ENCODE results near the gene TSPO. TPM values are rescaled to one million over a fixed set of nuclear protein-coding genes. Genes with fewer than 3 reads are reported as not detected.
"Not testable (repeated sequence)": the region's sequence is repeated elsewhere in the genome, so short reads cannot be mapped to it uniquely, and the experiment has no call there.

The TSPO gene
- 100 to 1,000 TPM in 7 of 9 donors, 10 to 100 TPM in 2; 69.0 to 335 (median 112) TPM for total RNA-seq
- 100 to 1,000 TPM; 218 TPM for polyA plus RNA-seq
- long read RNA-seq, donor 1, transcript TSPO-202 (4 exons, 881 nt) = major isoform, 107 of 161 reads
- long read RNA-seq, donor 1, partial matches to known transcripts = 52 of 161 reads
- long read RNA-seq, donor 1, other reads (novel, unspliced or antisense) = 2 of 161 reads
- long read RNA-seq, donor 2, transcript TSPO-202 (4 exons, 881 nt) = major isoform, 99 of 113 reads
- long read RNA-seq, donor 2, partial matches to known transcripts = 12 of 113 reads
- long read RNA-seq, donor 2, other reads (novel, unspliced or antisense) = 2 of 113 reads
- long read RNA-seq, donor 3, transcript TSPO-202 (4 exons, 881 nt) = major isoform, 63 of 104 reads
- long read RNA-seq, donor 3, partial matches to known transcripts = 38 of 104 reads
- long read RNA-seq, donor 3, other reads (novel, unspliced or antisense) = 1 of 104 reads

GRCh38 chr22:43151251-43152002 is at the start of gene TSPO:
Gene TSPO (plus strand): TSS chr22:43151559. CDS start chr22:43159239, 7,680 bp downstream.
- peak; percentile 80 to 93 (median 87) for DNase-seq
- H3K27ac ChIP-seq = peak within 1 kb of the TSS; percentile 73 to 96 (median 88)
- peaks cover 0 to 8% (median 0%) of the 10 kb centered on the region in 9 donors for H3K36me3 ChIP-seq
- H3K27me3 ChIP-seq = no peaks in the 10 kb centered on the region
- intact Hi-C loops (cut with DNase I) = no loop called here
- peak within 1 kb of the TSS; percentile 27 to 98 (median 90) for H3K4me3 ChIP-seq
- H3K4me1 ChIP-seq = peaks cover 0 to 64% (median 23%) of the 10 kb centered on the region in 12 donors
- 1 to 2% (median 1%) methylated on average over 23 to 75 of the region's 75 CpGs for WGBS, 4 donors
- no peaks in the 10 kb centered on the region for H3K9me3 ChIP-seq
- ATAC-seq = peak; percentile 47 to 88 (median 82)
- no peak for TF ChIP-seq CTCF (IDR thresholded peaks at IDR 0.05)
- peak in 1 of 2 donors; percentile 76 for TF ChIP-seq POLR2A (IDR thresholded peaks at IDR 0.05)

GRCh38 chr22:43104056-43104625 is 47.2 kb upstream of the TSPO start:
- H3K27me3 ChIP-seq; ATAC-seq; H3K4me3 ChIP-seq; intact Hi-C loops (cut with DNase I); H3K9me3 ChIP-seq; H3K36me3 ChIP-seq: not testable (repeated sequence)
- peak in 1 of 5 donors; percentile 55 for DNase-seq
- peaks cover 0 to 25% (median 4%) of the 10 kb centered on the region in 12 donors for H3K4me1 ChIP-seq
- WGBS, 4 donors = 45 to 56% (median 50%) methylated on average over 15 of the region's 15 CpGs
- peak overlapping the region in 2 of 12 donors; percentile 22 to 42 for H3K27ac ChIP-seq

- ATAC-seq; DNase-seq; H3K9me3 ChIP-seq; intact Hi-C loops (cut with DNase I); H3K27ac ChIP-seq; H3K4me3 ChIP-seq; H3K36me3 ChIP-seq; H3K27me3 ChIP-seq: not testable (repeated sequence)
- 95 to 99% (median 97%) methylated on average over 3 of the region's 3 CpGs for WGBS, 4 donors
- peaks cover 0 to 23% (median 4%) of the 10 kb centered on the region in 12 donors for H3K4me1 ChIP-seq
Observed at GRCh38 chr22:43104950-43105349, 46.4 kb upstream of the TSPO start.

GRCh38 chr22:43106302-43106701 is 45.1 kb upstream of the TSPO start:
- ATAC-seq = no peak
- Histone ChIP-seq H3K4me3 (no peak overlapping the region), H3K9me3 (no peaks in the 10 kb centered on the region), H3K27me3 (peaks cover 0 to 18% (median 7%) of the 10 kb centered on the region in 9 donors), H3K36me3 (no peaks in the 10 kb centered on the region), H3K27ac (no peak overlapping the region), H3K4me1 (peaks cover 0 to 30% (median 14%) of the 10 kb centered on the region in 12 donors)
- WGBS, 4 donors = 90 to 94% (median 91%) methylated on average over 8 of the region's 8 CpGs
- TF ChIP-seq POLR2A (IDR thresholded peaks at IDR 0.05) (no peak), CTCF (IDR thresholded peaks at IDR 0.05) (no peak)
- intact Hi-C loops (cut with DNase I) = no loop called here
- DNase-seq = no peak

Measured in heart left ventricle (tissue), 16 donors.